Skeletal muscle tissue (tissue), 4 donors: ENCODE data around the gene MTA3. TPM values are rescaled to one million over a fixed set of nuclear protein-coding genes. Genes with fewer than 3 reads are reported as not detected.
"Not testable (repeated sequence)": the region's sequence is repeated elsewhere in the genome, so short reads cannot be mapped to it uniquely, and the experiment has no call there.

ENCODE experiments used
- H3K27ac ChIP-seq: one replicate; pipeline ENCODE4 v1.7.0; 2013; ENCODE audit warnings: mild to moderate bottlenecking, low read depth, low read length, inconsistent platforms
- H3K27me3 ChIP-seq, 3 donors: one replicate each; pipeline ENCODE4 v1.7.0; 2013; ENCODE audit warnings: low read length in 3 of 3; ENCODE audit not compliant: control insufficient read depth in 3 of 3, insufficient read depth in 3 of 3
- H3K36me3 ChIP-seq, 3 donors: one replicate each; pipeline ENCODE4 v1.7.0; 2013; ENCODE audit warnings: low read length in 3 of 3; ENCODE audit not compliant: control insufficient read depth in 3 of 3, insufficient read depth in 3 of 3
- H3K4me1 ChIP-seq, 3 donors: one replicate each; pipeline ENCODE4 v1.7.0; 2013; ENCODE audit warnings: low read length in 3 of 3, mild to moderate bottlenecking in 3 of 3; ENCODE audit not compliant: control insufficient read depth in 3 of 3, insufficient read depth in 3 of 3
- H3K4me3 ChIP-seq, 3 donors: one replicate each; pipeline ENCODE4 v1.7.0; 2013; ENCODE audit warnings: low read length in 3 of 3
- H3K9ac ChIP-seq, 3 donors: one replicate each; pipeline ENCODE4 v1.7.0; 2013; ENCODE audit warnings: low read length in 3 of 3, mild to moderate bottlenecking in 3 of 3, moderate library complexity in 2 of 3, low read depth in 1 of 3
- H3K9me3 ChIP-seq, 3 donors: one replicate each; pipeline ENCODE4 v1.7.0; 2013; ENCODE audit warnings: low read length in 3 of 3; ENCODE audit not compliant: control insufficient read depth in 3 of 3
- total RNA-seq: library from RNA; depleted of rRNA; stranded (reverse); fragments of >200 nt; gene quantifications from one replicate; pipeline ENCODE4 v1.2.3, GENCODE V29; 2014
- donor health status: Osteomylitis.

Gene MTA3
- total RNA-seq, 1 donor from 2014 or later, result 26.6 TPM

DNA sequence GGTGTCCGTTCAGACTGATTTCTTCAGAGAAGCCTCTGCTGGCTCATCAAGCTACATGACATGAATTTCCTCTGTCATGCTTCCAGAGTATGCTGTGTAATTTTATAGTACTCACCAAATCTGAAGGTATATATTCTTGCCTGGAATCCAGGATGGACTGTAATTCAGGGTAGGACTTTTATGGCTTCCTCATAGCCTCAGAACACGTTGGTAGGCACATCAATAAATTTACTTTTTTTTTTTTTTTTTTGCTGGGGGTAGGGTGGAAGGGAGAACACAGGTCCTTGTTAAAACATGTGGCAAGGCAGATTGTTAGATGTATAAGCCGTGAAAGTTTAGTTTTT is 34.4 kb downstream of the MTA3 start:
- no peaks in the 10 kb centered on the region for H3K27me3 ChIP-seq
- no peak overlapping the region for H3K27ac ChIP-seq
- peaks cover 0 to 2% (median 0%) of the 10 kb centered on the region in 3 donors for H3K36me3 ChIP-seq
- H3K4me3 ChIP-seq, result no peak overlapping the region
- H3K4me1 ChIP-seq, result peaks cover 0 to 5% (median 0%) of the 10 kb centered on the region in 3 donors
- no peaks in the 10 kb centered on the region for H3K9me3 ChIP-seq
- no peak overlapping the region for H3K9ac ChIP-seq

DNA sequence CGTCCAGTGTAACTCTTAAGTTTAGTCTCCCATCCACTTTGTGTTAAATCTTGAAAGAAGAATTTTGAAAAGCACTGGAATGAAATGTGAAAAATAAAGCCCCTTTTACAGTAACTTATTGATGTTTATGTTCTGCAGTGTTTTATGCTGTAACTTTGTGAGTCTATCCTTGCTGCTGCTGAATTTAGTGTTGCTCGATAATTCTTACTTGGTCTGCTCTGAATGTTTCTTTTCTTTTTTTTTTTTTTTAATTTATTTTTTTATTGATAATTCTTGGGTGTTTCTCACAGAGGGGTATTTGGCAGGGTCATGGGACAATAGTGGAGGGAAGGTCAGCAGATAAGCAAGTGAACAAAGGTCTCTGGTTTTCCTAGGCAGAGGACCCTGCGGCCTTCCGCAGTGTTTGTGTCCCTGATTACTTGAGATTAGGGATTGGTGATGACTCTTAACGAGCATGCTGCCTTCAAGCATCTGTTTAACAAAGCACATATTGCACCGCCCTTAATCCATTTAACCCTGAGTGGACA is 36.0 kb downstream of the MTA3 start:
- H3K36me3 ChIP-seq, H3K4me1 ChIP-seq, H3K9me3 ChIP-seq, H3K27me3 ChIP-seq, H3K9ac ChIP-seq, H3K4me3 ChIP-seq, H3K27ac ChIP-seq: not testable (repeated sequence)

DNA sequence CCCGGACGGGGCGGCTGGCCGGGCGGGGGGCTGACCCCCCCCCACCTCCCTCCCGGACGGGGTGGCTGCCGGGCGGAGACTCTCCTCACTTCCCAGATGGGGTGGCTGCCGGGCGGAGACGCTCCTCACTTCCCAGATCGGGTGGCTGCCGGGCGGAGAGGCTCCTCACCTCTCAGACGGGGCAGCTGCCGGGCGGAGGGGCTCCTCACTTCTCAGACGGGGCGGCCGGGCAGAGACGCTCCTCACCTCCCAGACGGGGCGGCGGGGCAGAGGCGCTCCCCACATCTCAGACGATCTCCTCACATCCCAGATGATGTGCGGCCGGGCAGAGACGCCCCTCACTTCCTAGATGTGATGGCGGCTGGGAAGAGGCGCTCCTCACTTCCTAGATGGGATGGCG is 37.7 kb downstream of the MTA3 start:
- H3K27ac ChIP-seq, H3K4me1 ChIP-seq, H3K27me3 ChIP-seq, H3K36me3 ChIP-seq, H3K9me3 ChIP-seq, H3K4me3 ChIP-seq, H3K9ac ChIP-seq: not testable (repeated sequence)

DNA sequence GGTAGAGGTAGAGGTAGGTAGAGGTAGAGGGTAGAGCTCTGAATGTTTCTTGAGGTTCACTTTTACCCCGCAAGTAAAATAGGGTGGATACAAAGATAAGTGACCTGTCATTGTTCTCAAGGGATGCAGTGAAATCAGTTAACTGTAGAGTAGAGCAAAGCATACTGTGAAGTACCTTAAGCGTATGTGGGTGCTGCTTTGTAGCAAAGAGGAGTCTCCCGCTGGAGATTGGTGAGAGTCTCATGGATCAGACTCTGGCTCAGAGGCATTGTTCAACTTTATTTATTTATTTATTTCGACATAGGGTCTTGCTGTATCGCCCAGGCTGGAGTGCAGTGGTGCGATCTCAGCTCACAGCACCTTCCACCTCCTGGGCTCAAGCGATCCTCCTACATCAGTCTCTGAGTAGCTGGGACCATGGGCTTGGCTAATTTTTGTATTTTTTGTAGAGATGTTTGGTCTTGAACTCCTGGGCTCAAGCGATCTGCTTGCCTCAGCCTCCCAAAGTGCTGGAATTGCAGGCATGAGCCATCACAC is 38.7 kb downstream of the MTA3 start:
- Histone ChIP-seq H3K9me3 (no peaks in the 10 kb centered on the region), H3K36me3 (peaks cover 0 to 4% (median 0%) of the 10 kb centered on the region in 3 donors), H3K27ac (no peak overlapping the region), H3K27me3 (no peaks in the 10 kb centered on the region), H3K4me1 (peaks cover 0 to 5% (median 0%) of the 10 kb centered on the region in 3 donors), H3K4me3 (no peak overlapping the region), H3K9ac (no peak overlapping the region)

DNA sequence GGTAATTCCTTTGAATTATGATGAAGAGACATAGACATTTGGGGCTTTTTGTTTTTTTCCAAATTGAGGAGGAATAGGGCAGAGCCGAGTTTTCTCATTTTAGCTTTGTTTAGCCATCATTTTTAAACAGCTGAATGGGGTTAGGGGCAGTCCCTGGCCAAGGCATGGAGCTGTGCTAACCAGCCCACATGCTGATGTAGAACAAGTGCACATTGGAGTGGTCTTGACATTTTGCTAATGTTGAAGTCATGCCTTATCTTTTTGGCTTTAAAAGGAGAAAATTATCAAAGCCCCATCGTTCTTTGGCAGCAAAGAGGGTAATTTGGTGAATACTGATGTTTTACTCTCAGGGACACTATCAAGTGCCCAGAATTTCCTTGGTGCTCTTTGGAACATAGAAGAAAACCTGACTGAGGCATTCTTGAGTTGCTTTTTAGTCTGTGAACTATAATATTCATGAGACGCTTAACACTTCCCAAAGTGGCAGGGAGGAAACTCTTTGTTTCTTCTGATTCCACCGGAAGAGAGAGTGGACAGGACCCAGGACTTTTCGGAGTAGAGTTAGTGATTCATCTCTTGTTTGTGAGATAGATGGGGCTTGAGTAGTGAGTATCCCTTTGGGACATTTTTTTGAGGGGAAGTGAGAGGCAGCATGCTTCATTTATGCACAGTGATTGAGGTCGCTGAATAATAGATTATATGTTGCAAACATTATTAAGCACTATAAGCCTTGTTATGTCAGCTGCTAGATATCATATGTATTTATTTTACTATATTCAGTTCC is 45.0 kb downstream of the MTA3 start:
- Histone ChIP-seq H3K4me3 (no peak overlapping the region), H3K4me1 (no peaks in the 10 kb centered on the region), H3K9ac (no peak overlapping the region), H3K36me3 (peaks cover 0 to 6% (median 6%) of the 10 kb centered on the region in 3 donors), H3K9me3 (no peaks in the 10 kb centered on the region), H3K27ac (no peak overlapping the region), H3K27me3 (no peaks in the 10 kb centered on the region)

DNA sequence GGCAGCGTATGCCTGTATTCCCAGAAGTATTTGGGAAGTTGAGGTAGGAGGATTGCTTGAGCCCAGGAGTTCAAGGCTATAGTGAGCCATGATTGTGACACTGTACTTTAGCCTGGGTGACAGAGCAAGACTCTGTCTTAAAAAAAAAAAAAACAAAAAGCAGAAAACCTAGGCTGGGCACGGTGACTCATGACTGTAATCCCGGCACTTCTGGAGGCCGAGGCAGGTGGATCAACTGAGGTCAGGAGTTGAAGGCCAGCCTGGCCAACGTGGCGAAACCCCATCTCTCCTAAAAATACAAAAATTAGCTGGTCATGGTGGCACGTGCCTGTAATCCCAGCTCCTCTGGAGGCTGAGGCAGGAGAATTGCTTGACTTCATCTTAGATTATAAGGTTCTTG is 46.4 kb downstream of the MTA3 start:
- Histone ChIP-seq H3K4me3 (no peak overlapping the region), H3K27ac (no peak overlapping the region), H3K9ac (no peak overlapping the region), H3K36me3 (peaks cover 0 to 7% (median 6%) of the 10 kb centered on the region in 3 donors), H3K27me3 (no peaks in the 10 kb centered on the region), H3K9me3 (no peaks in the 10 kb centered on the region), H3K4me1 (no peaks in the 10 kb centered on the region)

DNA sequence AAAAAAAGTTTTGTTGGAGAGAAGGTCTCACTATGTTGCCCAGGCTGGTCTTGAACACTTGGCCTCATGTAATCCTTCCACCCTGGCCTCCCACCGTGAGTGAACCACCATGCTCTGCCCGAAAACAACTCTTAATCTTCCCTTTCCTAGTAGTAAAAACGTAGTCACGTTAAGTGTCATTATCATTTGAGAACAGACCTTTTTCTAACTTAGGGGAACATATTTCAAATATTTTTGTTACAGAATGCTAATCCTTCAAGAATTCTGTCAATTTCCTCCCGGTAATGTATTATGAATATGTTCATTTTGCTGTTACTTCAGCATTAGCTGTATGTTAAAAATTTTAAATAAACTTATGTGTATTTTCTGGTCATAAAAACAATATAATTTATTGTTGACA is 49.7 kb downstream of the MTA3 start:
- Histone ChIP-seq H3K9ac (no peak overlapping the region), H3K9me3 (no peaks in the 10 kb centered on the region), H3K36me3 (peaks cover 5 to 8% (median 7%) of the 10 kb centered on the region in 3 donors), H3K4me1 (no peaks in the 10 kb centered on the region), H3K27me3 (no peaks in the 10 kb centered on the region), H3K4me3 (no peak overlapping the region), H3K27ac (no peak overlapping the region)

DNA sequence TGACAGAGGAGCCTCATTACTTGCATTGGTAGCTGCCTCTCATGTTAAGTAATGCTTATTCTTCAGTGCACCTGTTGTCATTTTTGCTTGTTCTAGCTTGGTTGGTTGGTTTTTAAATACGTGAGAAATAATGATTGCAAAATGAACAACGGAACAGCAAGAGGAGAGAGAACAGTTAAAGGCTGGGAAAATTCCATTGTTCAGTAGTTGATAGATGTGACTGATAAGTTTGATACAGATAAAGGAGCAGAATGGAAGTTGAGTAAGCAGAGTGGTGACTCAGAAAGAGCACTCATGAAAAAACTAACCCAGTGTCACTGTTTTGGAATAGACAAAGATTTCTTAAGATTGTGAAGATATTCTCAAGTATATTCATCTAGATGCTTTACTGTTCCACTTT is 50.5 kb downstream of the MTA3 start:
- Histone ChIP-seq H3K4me1 (no peaks in the 10 kb centered on the region), H3K4me3 (no peak overlapping the region), H3K9me3 (no peaks in the 10 kb centered on the region), H3K27ac (no peak overlapping the region), H3K27me3 (no peaks in the 10 kb centered on the region), H3K36me3 (peaks cover 5 to 8% (median 6%) of the 10 kb centered on the region in 3 donors), H3K9ac (no peak overlapping the region)

DNA sequence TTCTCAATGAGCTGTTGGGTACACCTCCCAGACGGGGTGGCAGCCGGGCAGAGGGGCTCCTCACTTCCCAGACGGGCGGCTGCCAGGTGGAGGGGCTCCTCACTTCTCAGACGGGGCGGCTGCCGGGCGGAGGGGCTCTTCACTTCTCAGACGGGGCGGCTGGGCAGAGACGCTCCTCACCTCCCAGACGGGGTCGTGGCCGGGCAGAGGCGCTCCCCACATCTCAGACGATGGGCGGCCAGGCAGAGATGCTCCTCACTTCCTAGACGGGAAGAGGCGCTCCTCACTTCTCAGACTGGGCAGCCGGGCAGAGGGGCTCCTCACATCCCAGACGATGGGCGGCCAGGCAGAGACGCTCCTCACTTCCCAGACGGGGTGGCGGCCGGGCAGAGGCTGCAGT is 53.2 kb downstream of the MTA3 start:
- H3K4me3 ChIP-seq, H3K27ac ChIP-seq, H3K9ac ChIP-seq, H3K36me3 ChIP-seq, H3K27me3 ChIP-seq, H3K4me1 ChIP-seq, H3K9me3 ChIP-seq: not testable (repeated sequence)

DNA sequence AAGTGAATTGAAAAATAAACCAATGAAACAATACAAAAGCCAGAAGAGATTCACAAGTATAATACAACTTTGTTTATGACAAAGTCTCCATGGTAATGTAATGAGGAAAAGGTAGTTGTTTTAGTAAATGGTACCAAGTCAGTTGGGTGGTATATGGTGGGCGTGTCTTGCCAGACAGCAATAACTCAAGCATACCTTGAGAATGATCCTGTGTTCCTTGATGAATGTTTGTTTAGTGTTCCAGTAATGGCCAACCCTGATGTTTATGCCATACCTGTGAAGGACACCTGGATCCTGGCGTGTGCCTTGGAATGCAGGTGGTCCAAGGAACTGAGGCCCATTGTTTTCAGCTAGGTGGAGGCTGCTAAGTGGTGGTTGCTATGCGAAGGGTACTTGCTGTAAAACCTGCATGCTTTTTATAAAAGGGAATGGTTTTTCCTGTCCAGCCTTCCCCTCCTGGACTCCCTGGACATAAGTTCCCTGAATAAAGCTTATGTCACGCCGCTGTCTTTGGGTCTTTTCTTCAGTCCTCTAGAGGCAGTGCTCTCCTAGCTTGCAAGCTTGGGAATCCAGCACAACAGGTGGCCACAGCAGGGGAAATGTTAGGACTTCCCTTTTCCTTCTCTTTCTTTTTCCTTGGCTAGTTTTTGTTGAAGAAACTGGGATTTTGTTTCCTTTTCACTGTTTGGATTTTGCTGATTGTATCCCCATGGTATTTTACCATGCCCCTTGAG is 54.7 kb downstream of the MTA3 start:
- Histone ChIP-seq H3K4me3 (no peak overlapping the region), H3K4me1 (no peaks in the 10 kb centered on the region), H3K27me3 (no peaks in the 10 kb centered on the region), H3K9me3 (no peaks in the 10 kb centered on the region), H3K9ac (no peak overlapping the region), H3K36me3 (peaks cover 2 to 6% (median 5%) of the 10 kb centered on the region in 3 donors), H3K27ac (no peak overlapping the region)
